ENCODE results near the gene PIM3.

PIM3 gene

DNA sequence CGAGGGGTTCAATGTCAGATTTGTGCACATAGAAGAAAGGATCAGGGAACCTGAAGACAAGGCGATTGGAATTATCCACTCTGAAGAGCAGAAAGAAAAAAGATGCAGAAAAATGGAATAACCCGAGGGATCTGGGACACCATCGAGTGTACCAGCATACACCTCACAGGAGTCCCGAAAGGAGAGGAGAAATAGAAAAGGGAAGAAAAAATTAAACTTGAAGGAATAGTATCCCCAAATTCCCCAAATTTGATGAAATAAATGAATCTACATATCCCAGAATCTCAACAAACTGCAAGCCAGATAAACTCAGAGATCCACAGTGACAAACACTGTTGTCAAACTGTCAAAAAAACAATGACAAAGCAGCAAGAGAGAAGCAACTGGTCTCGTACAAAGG is 30.6 kb downstream of the PIM3 start:
- Mint-ChIP-seq H3K9me3 (peaks cover 28% of the 10 kb centered on the region), H3K27me3 (peaks cover 6% of the 10 kb centered on the region), H3K4me1 (peaks cover 8% of the 10 kb centered on the region), H3K27ac (no peak overlapping the region), H3K4me3 (no peak overlapping the region), H3K36me3 (ENCODE audit: low read depth) (peaks cover 11% of the 10 kb centered on the region)
- ATAC-seq = no peak
- DNase-seq = no peak

DNA sequence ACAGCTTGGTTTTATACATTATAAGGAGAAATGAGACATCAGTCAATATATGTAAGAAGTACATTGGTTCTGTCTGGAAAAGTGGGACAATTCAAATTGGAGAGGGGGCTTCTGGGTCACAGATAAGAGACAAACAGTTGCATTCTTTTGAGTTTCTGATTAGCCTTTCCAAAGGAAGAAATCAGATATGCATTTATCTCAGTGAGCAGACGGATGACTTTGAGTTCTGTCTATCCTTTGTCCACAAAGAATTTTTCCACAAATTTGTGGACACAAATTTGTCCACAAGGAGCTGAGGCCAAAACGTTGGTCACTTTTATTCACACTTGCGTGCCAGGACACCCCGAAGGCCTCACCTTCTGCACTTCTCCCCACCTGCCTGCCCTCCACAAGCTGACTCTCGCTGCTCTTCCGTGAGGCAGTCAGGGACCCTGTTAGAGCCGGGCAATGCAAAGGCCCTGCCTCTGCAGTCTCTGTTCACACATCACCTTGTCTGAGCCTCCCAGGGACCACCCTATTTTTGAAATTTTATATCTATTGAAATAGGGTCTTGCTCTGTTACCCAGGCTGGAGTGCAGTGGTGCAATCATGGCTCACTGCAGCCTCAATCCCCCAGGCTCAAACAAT is 31.4 kb downstream of the PIM3 start:
- peaks cover 11% of the 10 kb centered on the region for H3K36me3 Mint-ChIP-seq (ENCODE audit: low read depth)
- peaks cover 6% of the 10 kb centered on the region for H3K27me3 Mint-ChIP-seq
- peaks cover 8% of the 10 kb centered on the region for H3K4me1 Mint-ChIP-seq
- H3K4me3 Mint-ChIP-seq = no peak overlapping the region
- DNase-seq (no peak), ATAC-seq (no peak)
- no peak overlapping the region for H3K27ac Mint-ChIP-seq
- H3K9me3 Mint-ChIP-seq = peaks cover 20% of the 10 kb centered on the region

DNA sequence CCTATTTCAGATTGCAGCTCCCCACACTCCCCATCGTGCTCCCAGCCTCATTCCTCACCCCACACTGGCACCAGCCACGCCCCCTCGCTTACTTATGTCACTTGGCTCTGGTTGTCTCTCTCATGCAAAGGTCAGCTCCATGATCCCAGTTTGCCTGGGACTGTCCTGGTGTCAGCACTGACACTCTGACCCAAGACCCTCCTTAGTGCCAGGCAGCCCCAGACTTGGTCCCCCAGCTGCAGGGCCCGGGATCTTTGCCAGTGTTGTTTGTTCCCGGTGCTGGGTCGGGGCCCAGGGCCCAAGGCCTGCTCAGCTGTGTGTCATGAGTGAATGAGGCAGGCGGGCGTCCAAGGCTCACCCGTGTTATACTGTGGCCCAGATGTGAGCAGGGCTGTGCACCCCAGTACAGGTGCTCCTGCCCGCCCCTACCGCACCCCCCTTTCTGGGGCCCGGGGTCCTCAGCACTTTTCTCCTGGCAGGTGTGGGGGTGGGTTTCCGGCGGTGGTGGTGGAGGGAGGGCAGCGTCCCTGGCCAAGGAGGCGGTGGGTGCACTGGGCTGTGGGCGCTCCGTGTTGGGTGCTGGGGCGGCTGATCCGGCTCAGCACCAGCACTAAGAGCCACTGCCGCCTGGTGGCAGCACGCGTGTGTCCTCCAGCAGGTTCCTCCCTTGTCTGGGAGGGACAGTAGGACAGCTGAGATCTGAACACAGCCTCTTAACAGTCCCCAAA is 32.5 kb downstream of the PIM3 start:
- Mint-ChIP-seq H3K27ac (no peak overlapping the region), H3K4me1 (peaks cover 8% of the 10 kb centered on the region), H3K9me3 (peaks cover 16% of the 10 kb centered on the region), H3K27me3 (peaks cover 6% of the 10 kb centered on the region), H3K4me3 (no peak overlapping the region), H3K36me3 (ENCODE audit: low read depth) (peaks cover 11% of the 10 kb centered on the region)
- peak; percentile 76 for DNase-seq
- ATAC-seq = peak; percentile 89

DNA sequence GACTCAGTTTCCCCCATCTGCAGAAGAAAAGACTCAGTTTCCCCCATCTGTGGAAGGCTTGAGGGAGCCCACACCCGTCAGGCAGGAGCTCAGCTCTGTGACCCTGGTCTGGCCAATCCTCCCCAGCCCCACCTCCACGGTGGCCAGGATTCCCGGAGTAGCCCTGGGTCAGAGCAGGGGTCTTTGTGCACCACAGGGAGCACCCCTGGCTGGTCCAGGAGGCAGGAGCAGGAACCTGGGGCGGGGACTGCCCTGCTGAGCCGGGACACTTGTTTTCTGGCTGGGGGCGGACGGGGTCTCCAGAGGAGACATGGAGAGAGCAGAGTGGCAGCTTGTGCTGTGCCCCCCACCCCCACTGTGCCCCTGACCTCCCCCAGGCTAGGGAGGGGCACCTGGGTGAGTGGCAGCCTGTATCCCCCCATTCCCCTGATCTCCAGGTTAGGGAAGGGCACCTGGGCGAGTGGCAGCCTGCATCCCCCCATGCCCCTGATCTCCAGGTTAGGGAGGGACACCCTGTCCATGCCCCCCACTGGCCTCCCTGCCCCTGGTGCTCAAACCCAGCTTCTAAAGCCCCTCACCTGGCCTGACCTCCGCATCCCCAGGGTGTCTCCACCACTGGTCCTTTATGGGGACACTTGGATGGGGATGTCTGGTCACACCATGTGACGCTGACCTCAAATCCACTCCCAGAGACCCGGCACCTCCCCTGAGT is 33.2 kb downstream of the PIM3 start:
- H3K4me1 Mint-ChIP-seq = peaks cover 13% of the 10 kb centered on the region
- no peak overlapping the region for H3K4me3 Mint-ChIP-seq
- peaks cover 13% of the 10 kb centered on the region for H3K9me3 Mint-ChIP-seq
- no peak overlapping the region for H3K27ac Mint-ChIP-seq
- H3K36me3 Mint-ChIP-seq (ENCODE audit: low read depth) = peaks cover 7% of the 10 kb centered on the region
- ATAC-seq = no peak
- DNase-seq = no peak
- H3K27me3 Mint-ChIP-seq = peaks cover 7% of the 10 kb centered on the region

DNA sequence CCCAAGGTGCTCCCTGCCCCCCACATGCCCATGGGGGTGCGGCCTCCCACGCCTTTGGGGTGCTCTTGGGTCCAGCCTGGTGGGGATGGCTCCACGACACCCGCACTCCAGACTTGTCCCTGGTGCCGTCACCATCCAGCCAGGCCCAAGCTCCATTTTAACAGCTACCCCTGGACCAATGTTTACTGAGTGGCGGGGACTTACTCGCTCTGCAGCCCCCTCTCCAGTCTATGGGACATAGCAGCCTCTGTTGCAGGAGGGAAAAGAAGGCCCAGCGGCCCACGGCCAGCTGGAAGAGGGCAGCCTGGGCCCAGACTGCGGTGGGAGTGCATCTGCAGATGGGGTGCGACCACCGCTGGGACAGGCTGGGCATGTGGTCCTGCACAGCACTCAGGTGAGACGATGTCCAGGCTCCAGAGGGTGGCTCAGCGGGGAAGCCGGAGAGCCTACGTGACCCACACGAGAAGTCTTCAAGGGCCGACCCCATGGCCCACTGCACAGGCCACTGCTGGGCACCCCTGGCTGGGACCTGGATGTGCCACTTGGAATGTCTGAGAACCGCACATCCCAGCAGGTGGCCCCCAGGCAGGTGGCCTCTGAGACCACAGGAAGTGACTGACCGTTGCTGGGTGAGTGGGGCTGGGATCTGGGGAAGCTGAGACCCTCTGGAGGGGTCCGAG is 33.9 kb downstream of the PIM3 start:
- no peak overlapping the region for H3K4me3 Mint-ChIP-seq
- DNase-seq (no peak), ATAC-seq (no peak)
- H3K9me3 Mint-ChIP-seq = peaks cover 13% of the 10 kb centered on the region
- peaks cover 7% of the 10 kb centered on the region for H3K36me3 Mint-ChIP-seq (ENCODE audit: low read depth)
- H3K27me3 Mint-ChIP-seq = peaks cover 10% of the 10 kb centered on the region
- peaks cover 13% of the 10 kb centered on the region for H3K4me1 Mint-ChIP-seq
- no peak overlapping the region for H3K27ac Mint-ChIP-seq

DNA sequence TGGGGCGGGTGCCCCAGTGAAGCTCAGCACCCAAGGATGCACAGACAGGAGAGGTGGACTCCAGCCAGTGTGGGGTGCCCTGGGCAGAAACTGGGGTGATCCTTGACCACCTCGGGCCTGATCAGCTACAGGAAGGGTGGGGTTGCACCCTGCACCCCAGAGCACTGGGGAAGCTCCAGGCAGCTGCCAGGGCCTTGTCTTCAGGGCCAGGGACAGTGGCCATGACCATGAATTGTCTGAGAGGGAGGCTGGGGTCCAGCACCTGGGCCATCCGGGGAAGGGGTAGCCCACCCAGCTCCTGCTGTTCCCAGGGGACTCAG is 34.4 kb downstream of the PIM3 start:
- H3K36me3 Mint-ChIP-seq (ENCODE audit: low read depth) = peaks cover 7% of the 10 kb centered on the region
- DNase-seq = no peak
- peaks cover 13% of the 10 kb centered on the region for H3K4me1 Mint-ChIP-seq
- peaks cover 10% of the 10 kb centered on the region for H3K27me3 Mint-ChIP-seq
- H3K4me3 Mint-ChIP-seq = no peak overlapping the region
- H3K27ac Mint-ChIP-seq = no peak overlapping the region
- H3K9me3 Mint-ChIP-seq = peaks cover 13% of the 10 kb centered on the region
- ATAC-seq = no peak

DNA sequence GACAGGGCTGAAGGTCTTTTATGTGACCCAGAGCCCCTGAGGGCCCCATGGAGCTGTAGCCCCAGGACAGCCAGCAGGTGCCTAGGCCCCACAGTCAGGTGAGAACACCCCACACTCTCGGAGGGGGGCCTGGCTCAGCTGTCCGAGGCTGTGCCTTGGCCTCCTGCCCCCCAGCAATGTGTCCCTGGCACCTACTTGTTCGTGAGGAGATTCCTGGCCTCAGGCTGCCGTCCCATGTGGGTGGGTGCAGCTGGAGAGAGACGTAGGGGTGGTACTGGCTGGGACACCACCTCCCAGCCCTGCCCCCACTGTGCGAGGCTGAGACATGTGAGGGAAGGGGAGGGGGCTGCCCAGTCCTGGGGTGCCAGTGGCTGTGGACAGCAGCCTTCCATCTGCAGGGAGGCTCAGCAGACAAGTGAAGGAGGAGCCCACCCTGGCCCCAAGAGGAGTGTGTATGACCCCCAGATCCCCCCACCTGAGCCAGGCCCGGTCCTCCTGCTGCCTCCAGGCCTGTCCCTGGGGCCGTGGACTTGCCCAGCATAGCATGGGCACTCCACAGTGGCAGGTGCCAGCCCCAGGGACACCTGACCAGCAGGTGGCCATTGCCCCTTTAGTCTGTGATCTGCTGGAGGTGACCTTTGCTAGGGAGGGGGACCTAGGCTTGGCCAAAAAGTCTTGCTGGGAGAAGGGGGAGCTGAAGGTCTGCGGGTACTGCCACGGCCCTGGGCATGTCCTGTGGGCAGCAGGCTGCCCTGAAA is 35.0 kb downstream of the PIM3 start:
- DNase-seq = no peak
- Mint-ChIP-seq H3K27me3 (peaks cover 10% of the 10 kb centered on the region), H3K27ac (no peak overlapping the region), H3K4me1 (peaks cover 13% of the 10 kb centered on the region), H3K36me3 (ENCODE audit: low read depth) (peaks cover 7% of the 10 kb centered on the region), H3K4me3 (no peak overlapping the region), H3K9me3 (peaks cover 9% of the 10 kb centered on the region)
- no peak for ATAC-seq

DNA sequence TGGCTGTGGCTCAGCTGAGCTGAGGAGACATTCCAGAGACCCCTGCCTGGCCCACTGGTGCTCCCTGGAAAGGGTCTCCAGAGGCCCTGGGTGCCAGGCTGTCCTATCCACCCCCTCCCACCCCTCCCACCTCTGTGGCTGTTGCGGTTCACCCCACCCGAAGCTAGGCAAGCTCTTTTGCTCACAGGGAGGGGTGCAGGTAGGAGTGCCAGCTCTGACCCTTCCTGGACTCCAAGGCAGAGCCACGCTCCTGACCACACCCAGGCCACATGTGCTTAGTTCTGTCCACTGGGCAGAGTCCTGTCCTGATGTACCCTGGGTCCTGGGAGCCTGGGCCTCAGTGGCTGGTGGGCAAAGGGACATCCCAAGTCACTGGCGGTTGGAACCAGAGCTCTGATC is 35.5 kb downstream of the PIM3 start:
- H3K4me3 Mint-ChIP-seq = no peak overlapping the region
- peaks cover 15% of the 10 kb centered on the region for H3K4me1 Mint-ChIP-seq
- peaks cover 3% of the 10 kb centered on the region for H3K9me3 Mint-ChIP-seq
- no peak overlapping the region for H3K27ac Mint-ChIP-seq
- DNase-seq (no peak), ATAC-seq (no peak)
- peaks cover 3% of the 10 kb centered on the region for H3K36me3 Mint-ChIP-seq (ENCODE audit: low read depth)
- H3K27me3 Mint-ChIP-seq = peaks cover 10% of the 10 kb centered on the region

DNA sequence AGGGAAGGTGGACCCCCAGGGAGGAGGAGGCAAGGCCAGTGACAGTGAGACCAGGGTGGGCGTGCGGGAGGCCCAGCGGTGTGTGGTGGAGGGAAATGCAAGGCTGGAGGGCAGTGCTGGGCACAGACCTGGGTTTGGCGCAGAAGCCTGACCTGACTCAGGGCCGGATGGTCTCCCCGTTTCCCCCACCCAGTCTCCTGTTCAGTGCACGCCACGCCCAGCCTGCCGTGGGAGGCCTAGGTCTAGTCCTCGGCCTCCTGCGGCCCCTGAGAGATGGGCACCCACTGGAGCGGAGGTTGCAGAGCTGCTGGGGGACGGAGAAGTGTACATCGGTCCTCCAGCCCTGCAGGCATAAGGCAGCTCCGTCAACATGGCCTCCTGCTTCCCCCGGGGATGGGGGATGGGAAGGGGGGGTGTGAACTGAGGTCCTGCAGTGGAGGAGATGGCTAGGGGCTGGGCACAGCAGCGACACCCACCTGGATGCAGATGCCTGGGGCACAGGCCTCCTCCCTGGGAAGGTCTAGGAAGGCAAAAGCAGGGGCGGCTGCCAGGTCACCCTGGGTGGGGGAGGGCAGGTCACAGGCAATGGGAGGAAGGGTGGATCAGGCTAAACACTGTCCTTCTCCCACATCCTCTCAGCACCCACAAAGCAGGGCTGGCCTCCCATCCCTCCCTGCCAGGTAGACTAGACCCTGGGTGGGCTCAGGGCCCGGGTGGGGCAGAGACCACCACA is 36.1 kb downstream of the PIM3 start:
- Mint-ChIP-seq H3K4me1 (peaks cover 15% of the 10 kb centered on the region), H3K27ac (no peak overlapping the region), H3K27me3 (peaks cover 10% of the 10 kb centered on the region), H3K4me3 (no peak overlapping the region), H3K36me3 (ENCODE audit: low read depth) (peaks cover 1% of the 10 kb centered on the region), H3K9me3 (no peaks in the 10 kb centered on the region)
- DNase-seq = no peak
- ATAC-seq = no peak

DNA sequence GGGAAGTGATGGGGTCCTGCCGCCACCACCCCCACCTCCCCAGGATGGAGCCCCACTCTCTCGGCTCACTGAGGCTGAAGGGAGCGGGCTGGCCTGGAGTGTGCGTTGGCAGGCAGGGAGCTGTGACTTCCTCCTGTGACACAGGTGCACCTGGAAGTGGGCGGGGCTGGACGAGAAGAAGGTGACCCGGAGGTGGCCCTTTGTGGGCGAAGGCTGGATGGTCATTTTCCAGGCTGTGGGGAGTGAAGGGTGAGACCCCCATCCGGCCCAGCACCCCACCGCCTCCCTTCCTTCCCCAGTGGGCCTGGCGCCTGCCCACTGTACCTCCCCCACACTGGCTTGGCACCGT is 36.7 kb downstream of the PIM3 start:
- no peak for ATAC-seq
- peaks cover 10% of the 10 kb centered on the region for H3K27me3 Mint-ChIP-seq
- H3K27ac Mint-ChIP-seq = no peak overlapping the region
- peaks cover 1% of the 10 kb centered on the region for H3K36me3 Mint-ChIP-seq (ENCODE audit: low read depth)
- DNase-seq = no peak
- H3K9me3 Mint-ChIP-seq = no peaks in the 10 kb centered on the region
- peaks cover 15% of the 10 kb centered on the region for H3K4me1 Mint-ChIP-seq
- H3K4me3 Mint-ChIP-seq = no peak overlapping the region

DNA sequence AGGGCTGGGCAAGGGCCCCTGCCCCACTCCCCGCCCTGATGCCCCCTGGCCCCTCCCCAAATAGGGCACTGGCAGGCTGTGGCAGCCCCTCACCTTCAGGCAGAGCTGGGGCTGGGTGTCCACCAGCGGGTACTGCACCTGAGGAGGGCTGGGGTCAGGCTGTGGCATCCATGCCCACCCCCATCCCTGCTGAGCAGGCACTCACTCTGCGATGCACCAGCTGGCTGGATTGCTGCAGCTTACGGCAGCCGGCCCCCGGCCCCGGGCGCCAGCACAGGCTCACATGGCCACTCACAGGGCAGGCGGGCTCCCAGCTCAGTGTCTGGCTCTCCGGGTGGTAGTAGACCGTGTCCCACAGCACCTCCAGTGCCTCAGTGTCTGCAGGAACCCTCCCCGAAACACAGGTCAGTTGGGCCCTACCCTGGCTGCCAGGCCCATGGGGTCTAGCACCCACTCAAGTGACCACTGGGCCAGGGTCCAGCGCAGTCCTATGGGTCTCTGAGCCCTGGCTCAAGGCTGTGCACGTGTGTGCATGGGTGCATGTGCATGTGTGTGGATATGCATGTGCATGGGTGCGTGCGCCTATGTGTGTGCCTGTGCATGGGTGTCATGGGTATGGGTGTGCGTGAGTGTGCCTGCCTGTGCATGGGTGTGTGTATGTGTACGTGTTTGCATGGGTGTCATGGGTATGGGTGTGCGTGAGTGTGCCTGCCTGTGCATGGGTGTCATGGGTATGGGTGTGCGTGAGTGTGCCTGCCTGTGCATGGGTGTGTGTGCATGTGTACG is 37.6 kb downstream of the PIM3 start:
- H3K9me3 Mint-ChIP-seq = no peaks in the 10 kb centered on the region
- peaks cover 11% of the 10 kb centered on the region for H3K4me1 Mint-ChIP-seq
- no peak for DNase-seq
- ATAC-seq = no peak
- peak overlapping the region; percentile 3 for H3K4me3 Mint-ChIP-seq
- H3K27me3 Mint-ChIP-seq = peaks cover 12% of the 10 kb centered on the region
- no peak overlapping the region for H3K27ac Mint-ChIP-seq
- H3K36me3 Mint-ChIP-seq (ENCODE audit: low read depth) = no peaks in the 10 kb centered on the region

DNA sequence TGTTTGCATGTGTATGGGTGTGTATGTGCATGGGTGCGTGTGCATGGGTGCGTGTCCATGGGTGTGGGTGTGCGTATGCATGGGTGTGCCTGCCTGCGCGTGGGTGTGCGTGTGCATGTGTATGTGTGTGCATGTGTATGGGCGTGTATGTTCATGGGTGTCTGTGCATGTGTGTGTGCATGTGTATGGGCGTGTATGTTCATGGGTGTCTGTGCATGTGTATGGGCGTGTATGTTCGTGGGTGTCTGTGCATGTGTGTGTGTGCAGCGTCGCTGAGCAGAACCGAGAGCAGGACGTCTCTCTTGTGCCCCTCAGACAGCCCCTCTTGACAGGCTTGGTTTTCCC is 38.1 kb downstream of the PIM3 start:
- no peak for DNase-seq
- no peak for ATAC-seq
- Mint-ChIP-seq H3K9me3 (no peaks in the 10 kb centered on the region), H3K4me3 (peak overlapping the region; percentile 3), H3K27me3 (peaks cover 12% of the 10 kb centered on the region), H3K27ac (no peak overlapping the region), H3K36me3 (ENCODE audit: low read depth) (no peaks in the 10 kb centered on the region), H3K4me1 (peaks cover 7% of the 10 kb centered on the region)
